Mesendoderm (in vitro differentiated cells): ENCODE results near the gene DEFB131A.
"Not testable (repeated sequence)": the region's sequence is repeated elsewhere in the genome, so short reads cannot be mapped to it uniquely, and the experiment has no call there.

Source experiments
- DNase-seq: peaks from one replicate; pipeline ENCODE4 v3.0.0; 2013
- H2AK5ac ChIP-seq: 2 replicates; pipeline ENCODE4 v1.6.1; 2013; ENCODE audit warnings: low read length, inconsistent platforms
- H2BK120ac ChIP-seq: 2 replicates; pipeline ENCODE4 v1.6.1; 2013; ENCODE audit warnings: low read depth, mild to moderate bottlenecking, low read length, moderate library complexity, mixed read lengths
- H2BK15ac ChIP-seq: replicated peaks from 2 replicates; pipeline ENCODE4 v1.6.1; 2013; ENCODE audit warnings: low read depth, mild to moderate bottlenecking, moderate library complexity
- H2BK5ac ChIP-seq: 2 replicates; pipeline ENCODE4 v1.6.1; 2013; ENCODE audit warnings: low read length, inconsistent platforms
- H3K18ac ChIP-seq: 2 replicates; pipeline ENCODE4 v1.6.1; 2013; ENCODE audit warnings: mild to moderate bottlenecking, low read length, mixed read lengths
- H3K23ac ChIP-seq: one replicate; pipeline ENCODE4 v1.6.1; 2013; ENCODE audit warnings: low read length
- H3K27ac ChIP-seq: 2 replicates; pipeline ENCODE4 v1.5.1; 2013; ENCODE audit warnings: low read depth, mild to moderate bottlenecking, inconsistent platforms, low read length, moderate library complexity
- H3K27me3 ChIP-seq: 2 replicates; pipeline ENCODE4 v1.6.1; 2013; ENCODE audit warnings: low read length, control low read depth, mild to moderate bottlenecking, inconsistent platforms; ENCODE audit not compliant: insufficient read depth, poor library complexity
- H3K36me3 ChIP-seq: 2 replicates; pipeline ENCODE4 v1.6.1; 2013; ENCODE audit warnings: low read length, inconsistent platforms; ENCODE audit not compliant: control insufficient read depth, insufficient read depth
- H3K4ac ChIP-seq: one replicate; pipeline ENCODE4 v1.6.1; 2013; ENCODE audit warnings: low read depth, mild to moderate bottlenecking, low read length, moderate library complexity
- H3K4me1 ChIP-seq: 2 replicates; pipeline ENCODE4 v1.6.1; 2013; ENCODE audit warnings: low read depth, low read length, inconsistent platforms; ENCODE audit not compliant: control insufficient read depth
- H3K4me2 ChIP-seq: 2 replicates; pipeline ENCODE4 v1.6.1; 2013; ENCODE audit warnings: low read length
- H3K4me3 ChIP-seq: 2 replicates; pipeline ENCODE4 v1.5.1; 2013; ENCODE audit warnings: mild to moderate bottlenecking, low read length
- H3K56ac ChIP-seq: one replicate; pipeline ENCODE4 v1.6.1; 2013; ENCODE audit warnings: low read length
- H3K79me1 ChIP-seq: 2 replicates; pipeline ENCODE4 v1.6.1; 2013; ENCODE audit warnings: low read length, inconsistent platforms
- H3K79me2 ChIP-seq: 2 replicates; pipeline ENCODE4 v1.6.1; 2013; ENCODE audit warnings: mild to moderate bottlenecking, low read length; ENCODE audit not compliant: control insufficient read depth, insufficient read depth
- H3K9ac ChIP-seq: 2 replicates; pipeline ENCODE4 v1.6.1; 2013; ENCODE audit warnings: low read length, inconsistent platforms
- H4K5ac ChIP-seq: one replicate; pipeline ENCODE4 v1.6.1; 2013; ENCODE audit warnings: low read length
- H4K8ac ChIP-seq: one replicate; pipeline ENCODE4 v1.6.1; 2013; ENCODE audit warnings: low read depth, mild to moderate bottlenecking, control low read depth, low read length, moderate library complexity
- WGBS: extraction: QIAGEN DNeasy Blood & Tissue Kit; methylation state at CpG from one replicate; pipeline ENCODE4 v1.1.7; 2013; ENCODE audit warnings: low lambda C conversion rate, missing lambda C conversion rate; ENCODE audit not compliant: insufficient coverage; ENCODE audit errors: extremely low coverage; 5-methylcytosine and 5-hydroxymethylcytosine counted together

Gene DEFB131A

GRCh38 chr4:9486880-9487279 lies 42.7 kb downstream of the DEFB131A start:
- not testable (repeated sequence) for H3K36me3 ChIP-seq, H3K4ac ChIP-seq, H4K5ac ChIP-seq, H2BK120ac ChIP-seq, H3K79me2 ChIP-seq, H3K27me3 ChIP-seq, H4K8ac ChIP-seq, H3K4me2 ChIP-seq, H3K4me3 ChIP-seq, DNase-seq, H3K56ac ChIP-seq, H3K27ac ChIP-seq, H2AK5ac ChIP-seq, H2BK15ac ChIP-seq, H3K9ac ChIP-seq, H2BK5ac ChIP-seq, H3K4me1 ChIP-seq, H3K18ac ChIP-seq, H3K79me1 ChIP-seq, H3K23ac ChIP-seq
- WGBS = no CpG with 5 or more reads among the region's 11 CpGs

- H3K4me2 ChIP-seq, H2BK15ac ChIP-seq, H3K4me1 ChIP-seq, H4K5ac ChIP-seq, H4K8ac ChIP-seq, H3K9ac ChIP-seq, H3K27ac ChIP-seq, H3K27me3 ChIP-seq, DNase-seq, H3K79me2 ChIP-seq, H3K4me3 ChIP-seq, H3K79me1 ChIP-seq, H2BK5ac ChIP-seq, H3K18ac ChIP-seq, H3K36me3 ChIP-seq, H3K23ac ChIP-seq, H2AK5ac ChIP-seq, H3K4ac ChIP-seq, H2BK120ac ChIP-seq, H3K56ac ChIP-seq: not testable (repeated sequence)
- no CpG with 5 or more reads among the region's 15 CpGs for WGBS
These were observed 44.6 kb downstream of the DEFB131A start for GRCh38 chr4:9488796-9489195.

- not testable (repeated sequence) for H3K36me3 ChIP-seq, H3K56ac ChIP-seq, H3K18ac ChIP-seq, H2BK15ac ChIP-seq, H3K9ac ChIP-seq, H2BK120ac ChIP-seq, DNase-seq, H2BK5ac ChIP-seq, H3K79me2 ChIP-seq, H4K5ac ChIP-seq, H3K27ac ChIP-seq, H3K4me2 ChIP-seq, H3K4ac ChIP-seq, H3K4me1 ChIP-seq, H3K79me1 ChIP-seq, H3K23ac ChIP-seq, H3K27me3 ChIP-seq, H4K8ac ChIP-seq, H2AK5ac ChIP-seq, H3K4me3 ChIP-seq
- WGBS = no CpG with 5 or more reads among the region's 7 CpGs
These were observed 46.3 kb downstream of the DEFB131A start for GRCh38 chr4:9490496-9490895.

DNA sequence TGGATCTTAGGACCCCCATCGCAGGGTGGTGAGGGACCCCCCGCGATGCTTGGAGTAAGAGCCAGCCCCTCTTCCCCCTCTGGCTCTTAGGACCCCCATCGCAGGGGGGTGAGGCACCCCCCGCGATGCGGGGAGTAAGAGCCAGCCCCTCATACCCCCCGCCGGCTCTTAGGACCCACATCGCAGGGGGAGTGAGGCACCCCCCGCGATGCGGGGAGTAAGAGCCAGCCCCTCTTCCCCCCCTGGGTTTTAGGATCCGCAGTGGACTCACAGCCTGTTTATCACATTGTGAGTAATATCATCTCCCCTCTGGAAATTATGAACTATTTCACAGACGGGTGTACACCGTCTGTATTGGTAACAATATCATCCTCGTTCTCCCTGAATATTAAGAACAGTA lies 46.8 kb downstream of the DEFB131A start:
- WGBS = no CpG with 5 or more reads among the region's 17 CpGs
- H2BK15ac ChIP-seq, H3K79me1 ChIP-seq, H3K23ac ChIP-seq, DNase-seq, H4K8ac ChIP-seq, H3K27me3 ChIP-seq, H3K9ac ChIP-seq, H3K4ac ChIP-seq, H3K4me1 ChIP-seq, H3K4me3 ChIP-seq, H2BK5ac ChIP-seq, H3K18ac ChIP-seq, H2BK120ac ChIP-seq, H3K4me2 ChIP-seq, H3K56ac ChIP-seq, H3K36me3 ChIP-seq, H4K5ac ChIP-seq, H2AK5ac ChIP-seq, H3K27ac ChIP-seq, H3K79me2 ChIP-seq: not testable (repeated sequence)

DNA sequence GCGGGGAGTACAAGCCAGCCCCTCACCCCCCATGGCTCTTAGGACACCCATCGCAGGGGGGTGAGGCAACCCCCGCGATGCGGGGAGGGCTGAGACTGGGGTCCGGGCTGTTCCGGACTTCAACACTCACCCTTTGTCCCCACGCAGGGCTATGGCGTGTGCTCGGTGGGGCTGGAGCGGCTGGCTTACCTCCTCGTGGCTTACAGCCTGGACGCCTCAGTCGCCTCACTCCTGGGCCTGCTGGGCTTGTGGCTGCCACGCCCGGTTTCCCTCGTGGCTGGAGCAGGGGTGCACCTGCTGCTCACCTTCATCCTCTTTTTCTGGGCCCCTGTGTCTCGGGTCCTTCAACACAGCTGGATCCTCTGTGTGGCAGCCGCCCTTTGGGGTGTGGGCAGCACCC lies 49.4 kb downstream of the DEFB131A start:
- not testable (repeated sequence) for H2BK5ac ChIP-seq, H3K9ac ChIP-seq, H3K27me3 ChIP-seq, H3K27ac ChIP-seq, H3K79me1 ChIP-seq, H4K5ac ChIP-seq, H2AK5ac ChIP-seq, H3K56ac ChIP-seq, H4K8ac ChIP-seq, H2BK15ac ChIP-seq, H3K4me3 ChIP-seq, H3K4me2 ChIP-seq, H3K4me1 ChIP-seq, H3K23ac ChIP-seq, H3K79me2 ChIP-seq, H2BK120ac ChIP-seq, H3K36me3 ChIP-seq, H3K4ac ChIP-seq, H3K18ac ChIP-seq, DNase-seq
- no CpG with 5 or more reads among the region's 19 CpGs for WGBS

DNA sequence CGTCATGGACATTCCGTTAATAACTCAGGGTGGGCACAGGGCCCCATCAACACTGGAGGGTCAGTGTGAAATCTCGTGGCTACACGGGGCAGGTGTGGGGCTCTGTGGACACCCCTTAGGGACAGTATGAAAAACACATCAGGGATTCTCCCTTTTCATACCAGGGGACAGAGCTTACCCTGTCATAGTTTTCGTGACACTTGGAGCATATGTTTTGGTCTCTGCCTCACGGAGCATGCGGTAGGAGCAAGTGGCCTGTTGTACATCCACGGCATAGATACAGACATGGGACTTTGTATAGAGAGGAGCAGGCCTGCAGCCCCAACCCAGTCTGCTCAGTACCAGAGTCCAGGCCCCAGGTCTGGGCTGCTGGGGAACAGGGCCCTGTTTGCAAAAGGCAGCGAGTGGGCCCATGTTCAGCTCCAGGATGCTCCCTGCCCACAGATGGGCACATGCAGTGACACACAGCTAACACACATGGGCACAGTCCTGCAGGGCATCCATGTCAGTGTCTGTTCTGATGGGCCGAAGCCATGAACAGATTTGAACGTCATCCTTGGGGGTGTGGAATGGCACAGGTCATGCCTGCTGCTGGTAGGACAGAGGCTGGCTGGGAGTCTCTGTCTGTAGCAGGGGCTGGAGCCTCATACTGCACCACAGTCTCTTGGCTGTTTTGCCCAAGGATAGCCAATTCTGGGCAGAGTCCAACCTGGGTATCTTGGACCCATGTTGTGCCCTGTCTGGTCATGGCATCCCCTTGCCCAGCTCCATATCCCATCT lies 50.2 kb downstream of the DEFB131A start:
- not testable (repeated sequence) for H4K8ac ChIP-seq, H3K18ac ChIP-seq, H3K56ac ChIP-seq, DNase-seq, H3K4me3 ChIP-seq, H3K23ac ChIP-seq, H3K79me2 ChIP-seq, H3K36me3 ChIP-seq, H3K79me1 ChIP-seq, H3K27ac ChIP-seq, H2BK5ac ChIP-seq, H2BK15ac ChIP-seq, H3K27me3 ChIP-seq, H4K5ac ChIP-seq, H3K4ac ChIP-seq, H2AK5ac ChIP-seq, H3K4me2 ChIP-seq, H3K9ac ChIP-seq, H2BK120ac ChIP-seq, H3K4me1 ChIP-seq
- no CpG with 5 or more reads among the region's 11 CpGs for whole genome bisulfite sequencing
